Cardiac muscle cell (in vitro differentiated cells and primary cell): ENCODE results near the gene FAM120A. TPM values are rescaled to one million over a fixed set of nuclear protein-coding genes. Genes with fewer than 3 reads are reported as not detected.

ENCODE experiments used
- DNase-seq, 2 donors: peaks; one replicate each; pipeline versions ENCODE4 v3.0.0 to v3.0.0-alpha.2; 2010 to 2017; ENCODE audit warnings: low read depth in 1 of 2, low spot score in 1 of 2
- H3K27ac ChIP-seq: fragments of 200-600 bp; sonication (generic); 2 replicates; pipeline ENCODE4 v1.5.1; 2016
- H3K27me3 ChIP-seq: fragments of 200-600 bp; sonication (generic); 2 replicates; pipeline ENCODE4 v1.6.0; 2016; ENCODE audit warnings: control low read depth
- H3K36me3 ChIP-seq: fragments of 200-600 bp; sonication (generic); 2 replicates; pipeline ENCODE4 v1.5.1; 2016; ENCODE audit warnings: control low read depth
- H3K4me1 ChIP-seq: fragments of 200-600 bp; sonication (generic); 2 replicates; pipeline ENCODE4 v1.8.1; 2017; ENCODE audit warnings: low read depth, mild to moderate bottlenecking, mixed run types
- H3K4me3 ChIP-seq: fragments of 200-600 bp; sonication (generic); 2 replicates; pipeline ENCODE4 v1.5.1; 2016; ENCODE audit warnings: mild to moderate bottlenecking
- H3K9me3 ChIP-seq: fragments of 200-600 bp; sonication (generic); 2 replicates; pipeline ENCODE4 v1.5.1; 2017; ENCODE audit warnings: low read depth, mild to moderate bottlenecking, control low read depth
- CTCF ChIP-seq: IDR thresholded peaks from 2 replicates; pipeline ENCODE4 v1.5.1; 2012; ENCODE audit warnings: low read depth, mild to moderate bottlenecking, low read length
- polyA plus RNA-seq: library from polyadenylated mRNA; unstranded; fragments of >200 nt; fragmentation: Nextera tagmentation; extraction: Ambion mirVana; gene quantifications from 2 replicates; pipeline ENCODE4 v1.2.1, GENCODE V29; 2016
- total RNA-seq: library from RNA; depleted of rRNA; stranded (reverse); fragments of >200 nt; gene quantifications from 2 replicates; pipeline ENCODE4 v1.2.3, GENCODE V29; 2016

FAM120A gene
- total and polyA plus RNA-seq, 2 experiments from 2014 or later: 12.9 to 39.8 TPM

- H3K27me3 ChIP-seq: no peaks in the 10 kb centered on the region
- H3K27ac ChIP-seq: no peak overlapping the region
- no peaks in the 10 kb centered on the region for H3K9me3 ChIP-seq
- DNase-seq: no peak
- no peaks in the 10 kb centered on the region for H3K4me1 ChIP-seq
- no peak for TF ChIP-seq CTCF
- H3K4me3 ChIP-seq: no peak overlapping the region
- H3K36me3 ChIP-seq: no peaks in the 10 kb centered on the region
Measured at GRCh38 chr9:93612052-93612795, 160.7 kb downstream of the FAM120A start.

- no peak for DNase-seq
Measured at GRCh38 chr9:93612796-93613154, 161.3 kb downstream of the FAM120A start.

GRCh38 chr9:93613174-93613573 lies 161.7 kb downstream of the FAM120A start:
- DNase-seq: no peak
- no peak overlapping the region for H3K27ac ChIP-seq

More at GRCh38 chr9:93612796-93613154, 161.3 kb downstream of the FAM120A start:
- H3K27ac ChIP-seq: no peak overlapping the region
- H3K9me3 ChIP-seq: no peaks in the 10 kb centered on the region
- no peak for TF ChIP-seq CTCF
- no peaks in the 10 kb centered on the region for H3K27me3 ChIP-seq
- no peak overlapping the region for H3K4me3 ChIP-seq
- no peaks in the 10 kb centered on the region for H3K4me1 ChIP-seq
- H3K36me3 ChIP-seq: no peaks in the 10 kb centered on the region

GRCh38 chr9:93613791-93614190 lies 162.3 kb downstream of the FAM120A start:
- Histone ChIP-seq H3K27ac (no peak overlapping the region), H3K36me3 (no peaks in the 10 kb centered on the region), H3K4me3 (no peak overlapping the region), H3K9me3 (no peaks in the 10 kb centered on the region), H3K4me1 (no peaks in the 10 kb centered on the region), H3K27me3 (no peaks in the 10 kb centered on the region)
- no peak for DNase-seq
- no peak for TF ChIP-seq CTCF

More at GRCh38 chr9:93613174-93613573, 161.7 kb downstream of the FAM120A start:
- Histone ChIP-seq H3K4me3 (no peak overlapping the region), H3K36me3 (no peaks in the 10 kb centered on the region), H3K9me3 (no peaks in the 10 kb centered on the region), H3K27me3 (no peaks in the 10 kb centered on the region), H3K4me1 (no peaks in the 10 kb centered on the region)
- no peak for TF ChIP-seq CTCF

- no peak for DNase-seq
- H3K4me3 ChIP-seq: no peak overlapping the region
- H3K36me3 ChIP-seq: no peaks in the 10 kb centered on the region
- H3K4me1 ChIP-seq: no peaks in the 10 kb centered on the region
- no peak overlapping the region for H3K27ac ChIP-seq
- no peaks in the 10 kb centered on the region for H3K27me3 ChIP-seq
- H3K9me3 ChIP-seq: no peaks in the 10 kb centered on the region
- TF ChIP-seq CTCF: no peak
Measured at GRCh38 chr9:93614830-93615468, 163.5 kb downstream of the FAM120A start.

Other genes with a start within 250 kb of the FAM120A start
- 64.6 and 74.6 TPM in 2 replicates for gene FAM120AOS, start 1.9 kb downstream of the FAM120A start, total RNA-seq
- gene FAM120AOS, start 1.9 kb downstream of the FAM120A start, polyA plus RNA-seq: 71.9 and 92.4 TPM in 2 replicates
- 24.1 and 33.7 TPM in 2 replicates for gene PHF2, start 124.9 kb downstream of the FAM120A start, total RNA-seq
- gene PHF2, start 124.9 kb downstream of the FAM120A start, polyA plus RNA-seq: 14.1 and 20.8 TPM in 2 replicates